ENCODE data around the gene SOX5. TPM values are rescaled to one million over a fixed set of nuclear protein-coding genes. Genes with fewer than 3 reads are reported as not detected.

The SOX5 gene
- total RNA-seq, 1 experiment from 2014 or later: 0.52 TPM

GRCh38 chr12:23581913-23582312, 367.6 kb downstream of the SOX5 start:
- DNase-seq (ENCODE audit: low read depth, low spot score): no peak
- Histone ChIP-seq H4K20me1 (ENCODE audit: insufficient read depth) (no peaks in the 10 kb centered on the region), H3K36me3 (ENCODE audit: control insufficient read depth in 1 of 2, insufficient read depth in 2 of 2, low read length in 2 of 2) (no peaks in the 10 kb centered on the region), H2AFZ (ENCODE audit: low read depth, low read length, poor library complexity, severe bottlenecking) (no peak overlapping the region), H3K9me2 (ENCODE audit: insufficient read depth) (no peaks in the 10 kb centered on the region), H3K27ac (ENCODE audit: low read depth, low read length) (no peak overlapping the region), H3K27me3 (ENCODE audit: insufficient read depth, low read length) (no peaks in the 10 kb centered on the region), H3K4me2 (ENCODE audit: low read length) (no peak overlapping the region), H3K9ac (ENCODE audit: low read length) (no peak overlapping the region), H3K9me3 (ENCODE audit: control insufficient read depth in 1 of 2, insufficient read depth in 1 of 2, low read depth in 1 of 2, low read length in 2 of 2) (peaks cover 5 to 16% of the 10 kb centered on the region in 2 experiments; a peak in 2 of 4 replicates), H3K79me2 (ENCODE audit: insufficient read depth, low read length) (no peaks in the 10 kb centered on the region), H3K4me1 (ENCODE audit: control insufficient read depth in 1 of 2, insufficient read depth in 2 of 2, low read length in 2 of 2) (no peaks in the 10 kb centered on the region), H3K4me3 (replicated peaks in 1 of 2; ENCODE audit: low read depth in 1 of 2, low read length in 2 of 2) (no peak overlapping the region)
- ChIA-PET CTCF (no interaction called here), POLR2A (no interaction called here), RAD21 (ENCODE audit: low non-redundant PET in 1 of 2, low total read pairs in 2 of 2, uncharacterized antibody in 2 of 2, unreplicated experiment in 2 of 2) (no interaction called here)
- intact Hi-C loops (cut with micrococcal nuclease): no loop called here
- BruUV-seq (replicated peaks): no TSS peak
- ATAC-seq: no peak
- no peak for TF ChIP-seq REST (IDR thresholded peaks at IDR 0.05; ENCODE audit: low read depth)
- no peak for TF ChIP-seq FOSL1 (IDR thresholded peaks at IDR 0.05; ENCODE audit: low read depth)

GRCh38 chr12:23579257-23579656, 370.2 kb downstream of the SOX5 start:
- no peaks in the 10 kb centered on the region for H3K27me3 ChIP-seq (ENCODE audit: insufficient read depth, low read length)
- H3K4me2 ChIP-seq (ENCODE audit: low read length): no peak overlapping the region
- H4K20me1 ChIP-seq (ENCODE audit: insufficient read depth): no peaks in the 10 kb centered on the region
- H3K4me1 ChIP-seq (ENCODE audit: control insufficient read depth in 1 of 2, insufficient read depth in 2 of 2, low read length in 2 of 2): no peaks in the 10 kb centered on the region
- no peak overlapping the region for H3K27ac ChIP-seq (ENCODE audit: low read depth, low read length)
- ChIA-PET RAD21 (ENCODE audit: low non-redundant PET in 1 of 2, low total read pairs in 2 of 2, uncharacterized antibody in 2 of 2, unreplicated experiment in 2 of 2) (no interaction called here), CTCF (no interaction called here), POLR2A (no interaction called here)
- H3K79me2 ChIP-seq (ENCODE audit: insufficient read depth, low read length): no peaks in the 10 kb centered on the region
- intact Hi-C loops (cut with micrococcal nuclease): no loop called here
- no peak overlapping the region for H2AFZ ChIP-seq (ENCODE audit: low read depth, low read length, poor library complexity, severe bottlenecking)
- H3K9ac ChIP-seq (ENCODE audit: low read length): no peak overlapping the region
- no peak overlapping the region for H3K4me3 ChIP-seq (replicated peaks in 1 of 2; ENCODE audit: low read depth in 1 of 2, low read length in 2 of 2)
- H3K9me2 ChIP-seq (ENCODE audit: insufficient read depth): no peaks in the 10 kb centered on the region
- H3K36me3 ChIP-seq (ENCODE audit: control insufficient read depth in 1 of 2, insufficient read depth in 2 of 2, low read length in 2 of 2): no peaks in the 10 kb centered on the region
- DNase-seq (ENCODE audit: low read depth, low spot score) (no peak), ATAC-seq (no peak)
- no TSS peak for BruUV-seq (replicated peaks)
- H3K9me3 ChIP-seq (ENCODE audit: control insufficient read depth in 1 of 2, insufficient read depth in 1 of 2, low read depth in 1 of 2, low read length in 2 of 2): peaks cover 9 to 20% of the 10 kb centered on the region in 2 experiments; a peak in 2 of 4 replicates
- TF ChIP-seq MAX (IDR thresholded peaks at IDR 0.05) (no peak), TCF7L2 (IDR thresholded peaks at IDR 0.05; ENCODE audit: borderline replicate concordance, extremely low read depth, insufficient read depth, insufficient read length) (no peak), ZFX (IDR thresholded peaks at IDR 0.05) (no peak), ELF1 (IDR thresholded peaks at IDR 0.05; ENCODE audit: borderline replicate concordance, low read depth) (no peak), SRF (IDR thresholded peaks at IDR 0.05; ENCODE audit: low read depth) (no peak), SIN3A (IDR thresholded peaks at IDR 0.05; ENCODE audit: low read depth) (no peak), YY1 (IDR thresholded peaks at IDR 0.05; ENCODE audit: extremely low read depth, insufficient replicate concordance, low read depth, low read length) (no peak), CEBPB (IDR thresholded peaks at IDR 0.05; ENCODE audit: low read depth) (no peak), ZNF274 (IDR thresholded peaks at IDR 0.05; ENCODE audit: low read depth, low read length) (no peak), CBX3 (IDR thresholded peaks at IDR 0.05; ENCODE audit: low read depth) (no peak), REST (IDR thresholded peaks at IDR 0.05; ENCODE audit: low read depth) (no peak), ATF3 (IDR thresholded peaks at IDR 0.05) (no peak)
